ENCODE data around the gene GDA.

Gene GDA

GRCh38 chr9:72141484-72141883 is 7.8 kb upstream of the GDA start:
- no peaks in the 10 kb centered on the region for H3F3A ChIP-seq (ENCODE audit: insufficient read depth, low read length)
- TF ChIP-seq CTCF (IDR thresholded peaks at IDR 0.05; ENCODE audit: low read length) (no peak), EZH2phosphoT487 (IDR thresholded peaks at IDR 0.05; ENCODE audit: low read length) (no peak), EZH2 (optimal IDR thresholded peaks at IDR 0.05; ENCODE audit: low read depth, low read length) (no peak)
- no peaks in the 10 kb centered on the region for H4K20me1 ChIP-seq (ENCODE audit: insufficient read depth, low read length)
- no peak overlapping the region for H3K4me2 ChIP-seq (ENCODE audit: low read depth, low read length)
- no peak for DNase-seq
- H3K4me3 ChIP-seq (ENCODE audit: low read length): no peak overlapping the region
- no peak overlapping the region for H3K9ac ChIP-seq (ENCODE audit: low read length)
- no peak overlapping the region for H2AFZ ChIP-seq (ENCODE audit: low read length)
- no peaks in the 10 kb centered on the region for H3K27me3 ChIP-seq (replicated peaks; ENCODE audit: insufficient read depth, low read length)
- H3K4me1 ChIP-seq (ENCODE audit: low read length): no peaks in the 10 kb centered on the region
- H3K9me2 ChIP-seq (replicated peaks; ENCODE audit: insufficient read depth, low read length): no peaks in the 10 kb centered on the region
- H3K9me3 ChIP-seq (replicated peaks; ENCODE audit: insufficient read depth, low read length): no peaks in the 10 kb centered on the region
- no peaks in the 10 kb centered on the region for H3K79me2 ChIP-seq (ENCODE audit: low read length)
- no peak overlapping the region for H3K27ac ChIP-seq (ENCODE audit: low read length)
- H3K36me3 ChIP-seq (replicated peaks; ENCODE audit: insufficient read depth, low read length): no peaks in the 10 kb centered on the region

GRCh38 chr9:72144756-72145492 is 4.3 kb upstream of the GDA start:
- no peaks in the 10 kb centered on the region for H3K9me3 ChIP-seq (replicated peaks; ENCODE audit: insufficient read depth, low read length)
- H3K9me2 ChIP-seq (replicated peaks; ENCODE audit: insufficient read depth, low read length): no peaks in the 10 kb centered on the region
- H3K4me2 ChIP-seq (ENCODE audit: low read depth, low read length): no peak overlapping the region
- H3F3A ChIP-seq (ENCODE audit: insufficient read depth, low read length): no peaks in the 10 kb centered on the region
- H3K4me1 ChIP-seq (ENCODE audit: low read length): no peaks in the 10 kb centered on the region
- no peaks in the 10 kb centered on the region for H4K20me1 ChIP-seq (ENCODE audit: insufficient read depth, low read length)
- H3K9ac ChIP-seq (ENCODE audit: low read length): no peak overlapping the region
- no peaks in the 10 kb centered on the region for H3K36me3 ChIP-seq (replicated peaks; ENCODE audit: insufficient read depth, low read length)
- no peak for DNase-seq
- H3K27me3 ChIP-seq (replicated peaks; ENCODE audit: insufficient read depth, low read length): no peaks in the 10 kb centered on the region
- H3K79me2 ChIP-seq (ENCODE audit: low read length): no peaks in the 10 kb centered on the region
- H3K27ac ChIP-seq (ENCODE audit: low read length): no peak overlapping the region
- H3K4me3 ChIP-seq (ENCODE audit: low read length): no peak overlapping the region
- TF ChIP-seq EZH2phosphoT487 (IDR thresholded peaks at IDR 0.05; ENCODE audit: low read length) (no peak), CTCF (IDR thresholded peaks at IDR 0.05; ENCODE audit: low read length) (no peak), EZH2 (optimal IDR thresholded peaks at IDR 0.05; ENCODE audit: low read depth, low read length) (no peak)
- H2AFZ ChIP-seq (ENCODE audit: low read length): no peak overlapping the region

GRCh38 chr9:72145733-72146505 is 3.3 kb upstream of the GDA start:
- H3F3A ChIP-seq (ENCODE audit: insufficient read depth, low read length): no peaks in the 10 kb centered on the region
- DNase-seq: no peak
- H3K36me3 ChIP-seq (replicated peaks; ENCODE audit: insufficient read depth, low read length): no peaks in the 10 kb centered on the region
- H2AFZ ChIP-seq (ENCODE audit: low read length): no peak overlapping the region
- H3K79me2 ChIP-seq (ENCODE audit: low read length): no peaks in the 10 kb centered on the region
- no peaks in the 10 kb centered on the region for H3K4me1 ChIP-seq (ENCODE audit: low read length)
- H3K9me3 ChIP-seq (replicated peaks; ENCODE audit: insufficient read depth, low read length): no peaks in the 10 kb centered on the region
- H3K27ac ChIP-seq (ENCODE audit: low read length): no peak overlapping the region
- H3K4me2 ChIP-seq (ENCODE audit: low read depth, low read length): no peak overlapping the region
- TF ChIP-seq EZH2 (optimal IDR thresholded peaks at IDR 0.05; ENCODE audit: low read depth, low read length): no peak
- no peak for TF ChIP-seq CTCF (IDR thresholded peaks at IDR 0.05; ENCODE audit: low read length)
- no peak for TF ChIP-seq EZH2phosphoT487 (IDR thresholded peaks at IDR 0.05; ENCODE audit: low read length)
- no peak overlapping the region for H3K9ac ChIP-seq (ENCODE audit: low read length)
- no peaks in the 10 kb centered on the region for H3K27me3 ChIP-seq (replicated peaks; ENCODE audit: insufficient read depth, low read length)
- H3K9me2 ChIP-seq (replicated peaks; ENCODE audit: insufficient read depth, low read length): no peaks in the 10 kb centered on the region
- no peak overlapping the region for H3K4me3 ChIP-seq (ENCODE audit: low read length)
- H4K20me1 ChIP-seq (ENCODE audit: insufficient read depth, low read length): no peaks in the 10 kb centered on the region
